GM12891 (cell line): ENCODE data around the gene FURIN.

Source experiments
- PAX5 ChIP-seq: IDR thresholded peaks from 2 replicates; pipeline ENCODE4 v1.6.1; 2011; ENCODE audit warnings: low read length, moderate library complexity, mild to moderate bottlenecking; ENCODE audit not compliant: insufficient read depth, severe bottlenecking
- POLR2A ChIP-seq: IDR thresholded peaks from 2 replicates; pipeline ENCODE4 v1.6.1; 2011; ENCODE audit warnings: low read depth, low read length, control low read depth
- POLR2AphosphoS5 ChIP-seq: IDR thresholded peaks from 2 replicates; pipeline ENCODE4 v1.6.1; 2011; ENCODE audit warnings: low read depth, low read length, control low read depth
- SPI1 ChIP-seq: IDR thresholded peaks from 2 replicates; pipeline ENCODE4 v1.6.1; 2011; ENCODE audit warnings: low read depth, low read length, control low read depth
- TAF1 ChIP-seq: IDR thresholded peaks from 2 replicates; pipeline ENCODE4 v1.6.1; 2011; ENCODE audit warnings: low read depth, low read length, control low read depth

- TF ChIP-seq POLR2AphosphoS5 = no peak
- TF ChIP-seq POLR2A = no peak
- TF ChIP-seq SPI1 = no peak
- no peak for TF ChIP-seq TAF1
- no peak for TF ChIP-seq PAX5
Measured at GRCh38 chr15:90829942-90830440, 38.4 kb upstream of the FURIN start.
